NCI-H2227 treated with DMSO at 0.1 percent for 48 hours (cell line): ENCODE measurements around the gene ZDHHC7.
"Not testable (repeated sequence)": the region's sequence is repeated elsewhere in the genome, so short reads cannot be mapped to it uniquely, and the experiment has no call there.

Experiments used
- DNase-seq: peaks from one replicate; lab custom pipeline; 2025; lab: John Stamatoyannopoulos, UW

ZDHHC7 gene, protein sequence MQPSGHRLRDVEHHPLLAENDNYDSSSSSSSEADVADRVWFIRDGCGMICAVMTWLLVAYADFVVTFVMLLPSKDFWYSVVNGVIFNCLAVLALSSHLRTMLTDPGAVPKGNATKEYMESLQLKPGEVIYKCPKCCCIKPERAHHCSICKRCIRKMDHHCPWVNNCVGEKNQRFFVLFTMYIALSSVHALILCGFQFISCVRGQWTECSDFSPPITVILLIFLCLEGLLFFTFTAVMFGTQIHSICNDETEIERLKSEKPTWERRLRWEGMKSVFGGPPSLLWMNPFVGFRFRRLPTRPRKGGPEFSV

DNA sequence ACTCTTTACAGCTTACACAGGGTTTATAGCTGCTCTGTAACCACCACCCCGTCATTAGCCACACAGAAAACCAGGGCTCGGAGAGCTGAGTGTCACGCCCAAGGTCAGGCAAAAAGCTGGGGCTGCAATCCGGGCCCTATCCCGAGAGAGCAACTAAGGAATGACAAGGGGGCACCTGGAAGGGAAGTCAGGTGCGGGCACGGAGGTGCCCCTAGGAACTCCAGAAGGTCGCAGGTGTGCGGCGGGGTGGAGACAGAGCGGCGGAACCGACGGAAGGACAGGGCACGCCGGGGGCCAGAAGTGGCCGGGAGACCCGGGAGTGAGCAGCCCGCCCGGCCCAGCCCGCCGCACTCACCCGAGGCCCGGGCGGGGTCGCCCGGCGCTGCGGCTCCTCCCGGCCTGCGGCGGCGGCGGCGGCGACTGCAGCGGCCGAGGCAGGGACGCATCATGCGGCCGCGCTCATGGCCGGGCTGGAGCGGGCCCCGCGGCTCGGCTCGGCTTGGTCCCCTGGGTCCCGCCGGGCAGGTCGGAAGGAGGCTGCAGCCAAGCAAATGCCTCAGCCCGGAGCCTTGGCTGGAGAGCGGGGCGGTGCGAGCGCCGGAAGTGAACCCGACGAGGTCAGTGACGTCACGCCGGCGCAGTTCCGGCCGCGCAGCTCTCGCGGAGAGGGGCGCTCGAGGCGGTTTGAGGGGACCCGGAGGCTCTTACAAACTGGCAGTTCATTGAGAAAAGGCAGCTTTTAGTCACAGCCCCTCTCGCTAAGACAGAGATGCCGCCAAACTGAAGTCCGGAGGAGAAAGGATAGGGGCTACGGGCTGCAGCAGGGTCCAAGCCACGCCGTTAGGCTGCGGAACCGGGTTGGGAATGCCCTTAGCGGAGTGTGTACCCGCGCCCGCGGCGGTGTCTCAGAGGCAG, at the start of gene ZDHHC7:
TSS of gene ZDHHC7 (minus strand) at position 605 of the 915 bp plus-strand sequence. CDS start 20,917 bp downstream, outside the sequence.
- peak; percentile 83 for DNase-seq

DNA sequence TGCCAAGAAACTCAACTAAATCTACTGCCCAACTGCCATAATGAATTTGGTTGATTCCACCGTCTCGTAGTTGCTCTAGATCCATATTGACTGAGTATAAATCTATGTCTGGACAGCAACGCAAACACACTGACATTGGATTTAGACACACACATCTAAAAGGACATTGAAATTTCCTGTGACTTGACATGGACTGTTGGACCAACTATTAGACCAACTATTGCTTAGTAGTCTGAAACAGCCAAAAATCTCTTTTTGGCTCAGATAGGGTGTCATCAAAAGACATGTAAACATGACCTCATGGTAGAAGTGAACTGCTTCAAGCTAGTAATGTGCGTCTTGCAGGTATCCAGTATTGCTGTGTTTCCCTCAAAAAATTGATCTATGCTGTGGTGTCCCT, 47.6 kb upstream of the ZDHHC7 start:
- no peak for DNase-seq

DNA sequence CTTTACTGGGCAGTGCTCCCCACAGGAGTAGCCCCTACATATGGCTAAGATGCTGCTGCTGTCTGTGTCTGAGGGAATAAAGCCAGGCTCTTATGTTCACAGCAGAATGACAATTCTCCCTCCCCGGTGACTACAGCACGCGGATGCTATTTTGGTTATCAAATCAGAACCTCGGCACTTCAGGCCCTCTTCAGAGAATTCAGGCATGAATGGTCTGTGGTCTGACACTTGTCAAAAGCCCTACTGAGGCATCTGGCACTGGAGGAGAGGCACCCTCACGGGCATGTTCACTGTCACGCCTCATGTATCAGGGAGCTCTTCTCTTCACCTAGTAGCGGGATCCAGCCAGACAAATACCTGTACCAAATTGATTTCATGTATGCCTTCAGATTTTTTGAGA, 46.6 kb upstream of the ZDHHC7 start:
- no peak for DNase-seq

DNA sequence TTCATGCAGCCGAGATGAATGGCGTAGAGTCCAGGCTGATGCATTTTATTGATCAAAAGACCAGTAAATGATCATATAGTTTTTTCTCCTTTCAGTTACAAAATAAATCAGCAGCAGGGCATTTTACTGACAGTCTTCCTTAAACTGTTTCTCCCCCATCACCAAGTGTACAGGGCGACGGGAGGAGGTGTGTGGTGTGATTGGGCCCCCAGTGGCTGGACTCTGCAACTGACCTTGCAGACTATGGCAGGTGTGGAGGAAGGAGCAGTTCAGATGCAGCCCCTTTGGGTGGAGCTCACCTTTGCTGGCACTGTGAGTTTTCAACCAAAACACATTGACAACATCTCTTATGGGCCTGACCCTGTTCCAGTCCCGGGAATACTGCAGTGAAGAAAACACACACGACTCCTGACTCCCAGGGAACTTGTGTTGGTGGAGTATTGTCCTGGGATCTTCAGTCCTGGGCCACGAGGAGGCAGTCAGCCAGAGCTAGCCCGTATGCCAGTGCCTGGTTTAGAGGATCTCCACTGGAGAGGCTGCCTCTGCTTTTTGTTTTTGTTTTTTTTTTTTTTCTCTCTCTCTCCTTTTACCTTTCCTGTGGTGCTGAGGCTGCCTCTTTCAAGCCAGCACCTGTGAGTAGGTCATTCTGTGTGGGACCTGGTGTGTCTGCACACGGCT, 46.0 kb upstream of the ZDHHC7 start:
- no peak for DNase-seq

DNA sequence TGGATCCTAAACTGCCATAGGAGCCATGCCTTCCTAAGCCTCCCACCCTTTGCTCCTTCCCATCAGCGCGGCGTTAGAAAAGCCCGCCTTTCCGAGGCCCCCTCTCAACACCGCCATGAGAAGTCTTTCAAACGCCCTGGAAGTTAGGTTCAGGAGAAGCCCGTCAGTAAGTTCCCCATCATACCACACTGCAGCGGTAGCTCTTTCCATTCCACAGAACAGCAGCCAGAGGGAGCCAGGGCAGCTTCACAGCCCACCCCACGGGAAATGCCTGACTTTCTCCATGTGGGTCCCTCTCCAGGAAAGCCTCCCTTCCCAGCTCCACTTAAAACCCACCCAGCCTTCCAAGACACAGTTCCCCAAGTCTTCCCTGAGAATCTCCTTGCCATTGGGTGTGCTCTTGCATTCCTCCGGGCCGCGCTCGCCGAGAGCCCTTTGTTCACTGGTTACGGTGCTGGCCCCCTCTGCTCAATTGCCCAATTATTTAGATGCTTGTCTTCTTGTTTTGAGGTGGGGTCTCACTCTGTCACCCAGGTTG, 44.9 kb upstream of the ZDHHC7 start:
- DNase-seq, result no peak

DNA sequence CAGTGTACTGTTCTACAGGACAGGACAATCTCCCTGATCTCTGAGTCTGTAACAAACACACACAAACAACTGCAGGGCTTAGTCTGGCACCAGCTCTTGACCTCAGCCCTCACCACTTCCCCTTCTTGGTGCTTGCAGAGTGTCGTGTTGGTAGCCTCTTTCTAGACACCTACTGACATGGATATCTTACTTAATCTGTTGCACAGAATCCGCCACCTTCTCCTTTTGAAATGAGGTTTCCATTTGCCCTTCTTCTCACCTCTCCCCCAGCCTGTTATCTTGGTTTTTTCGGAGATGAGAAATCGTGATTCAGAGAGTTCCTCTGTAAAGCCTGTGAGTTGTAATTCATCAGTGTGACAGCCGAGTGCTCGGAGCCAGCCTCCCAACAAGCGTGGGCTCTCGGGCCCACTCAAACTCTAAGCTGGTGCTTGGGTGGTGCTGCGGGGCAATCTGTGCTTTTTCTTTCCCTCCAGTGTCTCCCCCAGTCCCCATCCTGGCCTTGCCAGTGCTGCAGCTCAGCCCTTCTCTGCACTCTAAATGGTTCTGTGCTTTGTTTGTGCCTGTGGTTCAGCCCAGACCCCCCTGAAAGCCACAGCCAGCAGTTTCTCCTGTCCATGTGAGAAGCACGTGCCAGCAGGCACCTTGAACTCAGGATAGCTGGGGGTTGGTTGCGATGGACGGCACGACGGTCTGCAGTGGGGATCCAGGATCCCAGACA, 44.3 kb upstream of the ZDHHC7 start:
- no peak for DNase-seq

DNA sequence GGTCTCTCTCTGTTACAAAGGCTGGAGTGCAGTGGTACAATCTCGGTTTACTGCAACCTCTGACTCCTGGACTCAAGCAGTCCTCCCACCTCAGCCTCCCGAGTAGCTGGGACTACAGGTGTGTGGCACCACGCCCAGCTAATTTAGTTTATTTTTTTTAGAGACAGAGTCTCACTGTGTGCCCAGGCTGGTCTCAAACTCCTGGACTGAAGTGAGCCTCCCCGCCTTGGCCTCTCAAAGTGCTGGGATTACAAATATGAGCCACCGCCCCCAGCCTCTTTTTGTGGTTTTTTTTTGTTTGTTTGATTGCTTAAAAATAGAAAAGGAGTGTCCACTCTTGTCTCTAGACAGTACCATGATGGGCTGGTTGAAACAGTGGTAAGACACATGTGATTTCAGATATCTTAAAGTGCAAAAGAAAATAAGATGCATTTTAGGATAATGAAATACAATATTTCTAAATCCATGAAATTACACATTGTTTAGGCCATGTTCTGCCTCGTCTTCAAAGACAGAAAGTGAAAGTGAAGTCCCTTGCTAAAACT, 43.7 kb upstream of the ZDHHC7 start:
- no peak for DNase-seq

DNA sequence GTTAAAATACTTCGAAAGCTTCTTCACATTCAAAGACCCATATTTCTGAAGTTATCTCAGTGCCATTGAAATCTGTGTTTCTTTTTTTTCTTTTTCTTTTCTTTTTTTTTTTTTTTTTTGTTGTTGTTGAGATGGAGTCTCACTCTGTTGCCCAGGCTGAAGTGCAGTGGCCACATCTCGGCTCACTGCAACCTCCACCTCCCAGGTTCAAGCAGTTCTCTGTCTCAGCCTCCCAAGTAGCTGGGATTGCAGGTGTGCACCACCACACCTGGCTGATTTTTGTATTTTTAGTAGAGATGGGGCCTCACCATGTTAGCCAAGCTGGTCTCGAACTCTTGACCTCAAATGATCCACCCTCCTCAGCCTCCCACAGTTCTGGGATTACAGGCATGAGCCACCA, 43.0 kb upstream of the ZDHHC7 start:
- not testable (repeated sequence) for DNase-seq

DNA sequence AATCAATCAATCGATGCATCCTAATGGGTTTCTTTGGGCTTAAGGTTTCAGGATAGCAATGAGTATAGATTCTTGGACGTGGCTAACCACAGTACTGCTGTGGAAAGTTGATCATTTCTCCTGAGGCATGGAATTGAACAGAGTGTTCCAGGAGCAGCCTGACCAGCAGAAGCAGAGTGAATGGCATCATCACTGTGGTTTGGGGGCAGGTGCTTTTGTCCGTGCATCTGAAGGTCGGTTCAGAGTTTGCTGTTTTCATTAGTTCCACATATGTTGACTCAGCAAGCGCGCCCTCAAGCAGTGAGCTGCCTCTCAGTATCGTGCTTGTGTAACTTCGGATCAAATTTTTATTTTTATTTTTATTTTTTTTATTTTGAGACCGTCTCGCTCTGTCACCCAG, 41.2 kb upstream of the ZDHHC7 start:
- DNase-seq, result no peak

DNA sequence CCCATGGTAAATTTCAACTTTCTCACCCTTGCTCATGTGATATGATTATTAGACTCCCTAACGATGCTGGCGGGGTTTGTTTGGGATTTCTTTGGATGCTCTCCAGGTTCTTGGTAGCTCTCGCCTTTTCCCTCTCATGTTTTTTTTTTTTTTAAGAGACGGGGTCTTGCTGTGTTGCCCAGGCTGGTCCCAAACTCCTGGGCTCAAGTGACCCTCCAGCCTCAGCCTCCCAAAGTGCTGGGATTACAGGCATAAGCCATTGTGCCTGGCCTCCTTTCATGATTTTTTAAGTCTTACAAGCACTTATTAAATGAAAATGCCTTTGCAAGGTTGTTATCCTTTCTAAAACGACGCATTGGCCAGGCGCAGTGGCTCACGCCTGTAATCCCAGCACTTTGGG, 40.3 kb upstream of the ZDHHC7 start:
- DNase-seq, result no peak

DNA sequence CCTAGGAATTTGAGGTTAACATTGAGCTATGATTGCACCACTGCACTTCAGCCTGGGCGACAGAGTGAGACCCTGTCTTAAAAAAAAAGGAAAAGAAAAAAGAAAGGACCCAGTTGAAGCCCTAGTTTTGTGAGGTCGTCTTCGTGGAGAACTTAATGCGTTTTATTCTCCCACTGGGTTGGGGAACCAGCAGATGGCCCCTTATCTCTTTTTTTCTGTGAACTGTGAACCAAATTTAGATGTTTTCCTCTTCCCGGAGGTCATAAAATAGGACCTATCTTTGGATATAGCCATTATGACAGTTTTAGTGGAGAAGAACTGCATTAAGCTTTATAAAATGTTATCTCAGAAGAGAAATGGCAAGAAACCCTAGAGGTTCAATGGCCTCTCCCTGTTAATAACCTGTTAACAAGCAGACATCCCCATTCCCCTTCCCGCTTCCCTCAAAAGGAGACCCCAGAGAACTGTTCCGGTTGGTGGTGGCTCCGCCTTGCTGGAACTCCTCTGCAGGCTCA, 39.8 kb upstream of the ZDHHC7 start:
- DNase-seq, result no peak

DNA sequence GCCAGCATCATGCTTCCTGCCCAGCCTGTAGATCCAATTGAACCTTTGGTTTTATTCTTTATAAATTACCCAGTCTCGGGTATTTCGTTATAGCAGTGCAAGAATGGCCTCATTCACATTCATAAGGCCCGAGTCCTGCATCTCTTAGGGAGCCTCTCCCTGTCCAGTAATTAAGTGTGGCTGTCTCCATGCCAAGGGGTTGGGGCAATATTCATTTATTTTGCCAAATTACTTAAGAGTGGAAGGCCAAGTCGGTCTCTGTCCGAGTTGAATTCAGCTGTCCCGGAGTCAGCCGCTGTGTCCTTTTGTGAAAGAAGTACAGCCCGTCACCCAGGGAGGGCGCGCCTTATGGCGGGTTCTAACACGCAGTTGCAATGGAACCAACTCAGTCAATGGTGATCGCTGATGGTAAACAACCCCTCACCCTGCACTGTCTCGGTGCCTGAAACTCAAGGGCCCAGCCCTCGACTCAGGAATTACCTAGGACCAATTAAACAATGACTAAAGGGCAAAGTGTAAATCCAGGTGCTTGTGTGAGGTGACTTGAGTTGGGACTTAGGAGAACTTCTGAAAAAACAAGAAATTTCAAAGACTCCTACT, 38.5 kb upstream of the ZDHHC7 start:
- DNase-seq, result no peak

DNA sequence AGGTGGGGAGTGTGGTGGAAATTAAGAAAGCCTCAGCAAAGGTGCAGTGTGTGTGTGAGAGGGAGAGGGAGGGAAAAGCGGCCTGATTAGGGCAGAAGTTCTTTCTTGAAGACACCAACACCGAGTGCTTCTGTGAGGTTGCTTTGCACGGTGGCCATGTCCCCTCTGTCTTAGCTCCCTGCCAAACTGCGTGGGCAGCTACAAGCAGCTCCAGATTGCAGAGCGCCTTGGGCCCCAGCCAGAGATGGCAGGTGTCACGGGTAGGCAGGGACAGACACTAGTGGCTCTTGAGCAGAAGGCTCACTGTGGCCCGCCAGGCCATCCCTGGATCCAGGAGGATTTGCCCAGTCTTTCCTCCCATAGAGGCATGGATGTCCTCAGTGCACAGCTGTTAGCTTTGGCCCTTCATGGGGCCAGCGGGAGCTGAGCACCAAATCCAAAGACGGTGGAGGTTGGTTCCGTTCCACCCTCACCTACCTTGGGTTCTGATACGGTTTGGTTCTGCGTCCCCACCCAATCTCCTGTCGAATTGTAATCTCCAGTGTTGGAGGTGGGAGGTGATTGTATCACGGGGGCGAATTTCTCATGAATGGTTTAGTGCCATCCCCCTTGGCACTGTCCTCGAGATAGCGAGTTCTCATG, 37.7 kb upstream of the ZDHHC7 start:
- no peak for DNase-seq

DNA sequence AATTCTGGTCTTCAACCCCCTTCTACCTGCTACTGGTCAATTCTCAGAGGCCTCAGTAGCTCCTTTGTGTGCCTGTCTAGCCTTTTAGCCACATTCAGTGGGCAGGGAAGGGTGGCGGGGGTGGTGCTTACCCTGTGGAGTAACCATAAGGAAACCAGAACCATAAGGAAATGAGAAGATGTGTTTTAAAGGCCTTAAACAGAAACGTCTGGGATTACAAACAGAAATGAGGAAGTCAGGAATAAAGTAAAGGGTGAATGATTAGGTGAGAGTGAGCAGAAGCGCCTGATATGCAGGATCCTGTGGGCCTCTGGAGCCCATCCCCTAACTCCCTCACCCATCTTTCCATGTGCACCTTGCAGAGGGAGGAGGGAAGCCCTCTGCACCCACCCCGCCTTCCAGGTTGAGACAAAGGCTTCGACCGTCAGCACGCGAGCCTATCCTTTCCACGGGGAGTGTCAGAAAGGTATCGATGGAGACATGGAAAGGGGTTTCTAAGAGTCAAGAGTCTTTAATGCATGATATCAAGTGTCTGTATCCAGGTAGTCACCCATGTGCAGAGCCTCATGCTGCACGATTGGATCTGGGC, 36.6 kb upstream of the ZDHHC7 start:
- DNase-seq, result no peak

DNA sequence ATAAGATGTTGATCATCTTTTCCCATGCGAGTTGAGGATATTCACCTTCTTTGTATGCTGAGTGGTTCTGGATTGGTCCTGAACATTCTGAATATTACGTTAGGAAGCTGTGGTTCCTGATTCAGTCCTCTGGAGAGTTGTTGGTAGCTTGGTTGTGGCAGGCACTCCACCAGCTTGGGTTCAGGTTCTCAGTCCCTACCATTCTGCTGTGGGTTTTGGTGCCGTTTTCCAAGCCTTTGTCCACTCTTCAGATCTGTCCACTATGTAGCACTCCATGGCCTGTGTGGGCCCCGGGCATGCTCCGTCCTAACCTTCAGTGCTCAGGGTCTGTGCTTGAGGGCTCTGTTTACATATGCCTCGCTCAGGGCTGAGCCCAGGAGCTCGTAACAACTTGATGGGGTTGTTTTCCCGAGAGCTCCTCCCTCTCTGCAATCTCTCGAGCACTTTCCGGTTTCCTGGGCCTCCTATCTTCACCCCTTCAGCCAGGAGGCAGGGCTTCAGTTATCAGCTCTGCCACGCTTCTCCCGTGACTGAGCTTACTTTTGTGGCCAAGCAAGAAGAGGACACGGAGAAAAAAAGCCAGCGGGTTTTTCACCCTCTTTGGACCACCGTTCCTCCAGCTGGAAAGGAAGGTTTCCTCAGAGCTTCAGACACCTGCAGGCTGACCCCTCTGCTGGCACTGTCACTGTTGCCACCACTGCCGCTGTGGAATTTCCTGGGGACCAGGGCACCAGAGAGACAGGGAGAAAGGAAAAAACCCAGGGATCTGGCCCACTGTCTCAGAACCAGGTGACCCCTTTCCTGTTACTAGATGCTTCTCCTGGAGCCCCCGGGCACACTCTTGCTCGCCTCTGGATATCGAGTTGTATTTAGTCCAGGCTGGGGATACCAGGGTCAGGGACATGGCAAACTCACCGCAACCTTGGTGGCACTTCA, 35.9 kb upstream of the ZDHHC7 start:
- no peak for DNase-seq

DNA sequence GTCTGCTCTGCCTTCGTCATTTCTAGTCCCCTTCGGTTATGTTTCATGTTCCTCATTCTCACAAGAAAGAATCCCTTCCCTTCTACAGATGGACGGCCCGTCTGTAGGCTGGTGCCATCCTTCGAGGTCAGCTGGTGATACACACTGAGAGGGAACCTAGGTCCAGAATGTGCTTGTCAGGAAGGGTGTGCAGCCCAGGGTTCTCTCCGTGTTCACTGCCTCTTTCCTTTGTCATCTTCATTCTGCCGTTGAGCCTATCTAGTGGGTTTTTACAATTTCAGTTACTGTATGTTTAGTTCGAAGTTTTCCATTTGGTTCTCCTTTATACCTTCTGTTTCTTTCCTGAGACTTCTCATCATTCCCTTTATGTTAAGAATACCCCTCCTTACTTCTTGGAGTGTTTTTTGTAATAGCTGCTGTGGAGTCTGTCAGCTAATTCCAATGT, 35.2 kb upstream of the ZDHHC7 start:
- DNase-seq, result no peak

DNA sequence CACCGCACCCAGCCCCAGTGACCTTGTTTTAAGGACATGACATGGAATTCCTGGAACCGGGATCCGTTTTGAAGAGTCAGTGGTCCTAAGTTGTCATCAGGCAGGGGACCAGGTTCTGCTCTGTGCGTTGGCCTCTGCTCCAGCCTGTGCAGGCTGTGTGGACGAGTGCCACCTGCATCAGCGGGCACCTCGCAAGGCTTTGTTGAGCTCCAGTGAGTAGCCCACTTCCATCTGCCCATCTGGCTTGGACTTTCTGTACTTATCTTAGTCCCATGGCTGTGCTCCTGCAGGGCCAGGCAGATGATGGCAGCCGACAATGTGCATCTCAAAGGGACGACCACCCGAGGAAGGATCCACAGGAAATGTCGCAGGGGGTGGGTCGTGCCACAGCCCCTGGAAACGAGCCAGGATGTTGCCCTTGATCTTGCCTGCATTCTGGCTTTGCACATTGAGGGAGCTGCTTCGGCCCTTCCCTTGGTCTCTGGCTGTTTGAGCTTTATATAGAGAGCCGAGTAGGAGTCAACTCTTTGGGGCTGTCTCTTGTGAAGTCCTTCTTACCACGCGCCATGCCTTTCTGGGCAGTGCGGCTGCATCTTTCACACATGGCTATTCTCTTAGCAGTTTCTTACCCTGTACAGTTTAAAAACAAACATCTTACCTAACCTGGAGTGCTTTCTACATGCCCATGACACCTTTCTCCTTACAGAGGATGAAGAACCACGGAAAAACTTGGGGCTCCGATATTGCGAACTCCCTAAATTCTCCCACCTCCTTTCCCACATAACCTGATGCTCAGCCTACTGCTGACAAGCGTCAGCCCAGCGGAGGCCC, 34.5 kb upstream of the ZDHHC7 start:
- DNase-seq, result no peak

DNA sequence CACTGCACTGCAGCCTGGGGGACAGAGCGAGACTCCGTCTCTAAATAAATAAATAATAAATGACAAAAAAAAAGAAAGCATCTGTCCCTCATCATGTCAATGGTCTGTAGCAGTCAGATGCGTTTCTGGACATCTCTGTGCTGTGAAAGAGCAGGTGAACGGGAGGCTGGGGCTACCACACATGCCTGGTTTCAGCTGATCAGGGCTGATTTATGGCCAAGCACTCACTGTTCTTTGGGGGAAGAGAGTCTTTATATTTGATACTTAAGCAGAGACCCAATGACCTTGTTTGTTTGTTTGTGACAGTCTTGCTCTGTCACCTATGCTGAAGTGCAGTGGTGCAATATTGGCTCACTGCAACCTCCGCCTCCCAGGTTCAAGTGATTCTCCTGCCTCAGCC, 33.7 kb upstream of the ZDHHC7 start:
- DNase-seq, result no peak
